ENCODE data around the gene LRFN3.
"Not testable (repeated sequence)": the region's sequence is repeated elsewhere in the genome, so short reads cannot be mapped to it uniquely, and the experiment has no call there.

LRFN3 gene

GRCh38 chr19:35977446-35978222 lies 41.5 kb downstream of the LRFN3 start:
- no peak for DNase-seq (ENCODE audit: low spot score)

GRCh38 chr19:35978271-35978670 lies 42.1 kb downstream of the LRFN3 start:
- no peak for DNase-seq (ENCODE audit: low spot score)

- DNase-seq (ENCODE audit: low spot score) = no peak
Observed at GRCh38 chr19:35978832-35979365, 42.7 kb downstream of the LRFN3 start.

GRCh38 chr19:35980997-35981396 lies 44.8 kb downstream of the LRFN3 start:
- not testable (repeated sequence) for DNase-seq (ENCODE audit: low spot score)

GRCh38 chr19:35983177-35983576 lies 47.0 kb downstream of the LRFN3 start:
- no peak for DNase-seq (ENCODE audit: low spot score)

GRCh38 chr19:35986111-35986510 lies 49.9 kb downstream of the LRFN3 start:
- DNase-seq (ENCODE audit: low spot score) = no peak

- no peak for DNase-seq (ENCODE audit: low spot score)
Observed at GRCh38 chr19:35986664-35987570, 50.7 kb downstream of the LRFN3 start.

GRCh38 chr19:35987571-35987896 lies 51.4 kb downstream of the LRFN3 start:
- no peak for DNase-seq (ENCODE audit: low spot score)

- DNase-seq (ENCODE audit: low spot score) = no peak
Observed at GRCh38 chr19:35988824-35989223, 52.6 kb downstream of the LRFN3 start.

- DNase-seq (ENCODE audit: low spot score) = no peak
Observed at GRCh38 chr19:35990156-35990555, 54.0 kb downstream of the LRFN3 start.

GRCh38 chr19:35990771-35991730 lies 54.9 kb downstream of the LRFN3 start:
- no peak for DNase-seq (ENCODE audit: low spot score)

GRCh38 chr19:35991731-35992450 lies 55.7 kb downstream of the LRFN3 start:
- DNase-seq (ENCODE audit: low spot score) = no peak

- DNase-seq (ENCODE audit: low spot score) = no peak
Observed at GRCh38 chr19:35992907-35993765, 57.0 kb downstream of the LRFN3 start.

GRCh38 chr19:35993923-35994598 lies 57.9 kb downstream of the LRFN3 start:
- DNase-seq (ENCODE audit: low spot score) = no peak

All from pons (tissue), 1 donor.